Activated CD4-positive, alpha-beta T cell treated with anti-CD3 and anti-CD28 coated beads for 48 hours (primary cell): ENCODE results near the gene LEF1.

Experiments used
- DNase-seq: peaks from one replicate; pipeline ENCODE4 v3.0.0-alpha.2; 2020

The LEF1 gene

DNA sequence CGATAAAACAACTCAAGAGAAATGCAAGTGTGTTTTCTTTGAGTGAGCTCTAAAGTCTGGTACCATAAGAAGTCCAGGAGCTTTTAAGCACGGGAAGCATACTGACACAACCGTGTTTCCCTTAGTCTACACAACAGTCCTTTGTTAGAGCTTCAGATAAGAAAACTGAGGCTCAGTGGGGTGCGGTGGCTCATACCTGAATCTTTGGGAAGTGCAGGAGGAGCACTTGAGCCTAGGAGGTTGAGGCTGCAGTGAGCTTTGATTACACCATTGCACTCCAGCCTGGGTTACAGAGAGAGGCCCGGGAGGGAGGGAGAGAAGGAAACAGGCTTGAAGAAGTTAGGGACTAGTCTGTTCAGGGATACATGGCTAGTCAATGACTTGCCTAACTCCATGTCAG lies 21.9 kb downstream of the LEF1 start:
- DNase-seq: no peak

DNA sequence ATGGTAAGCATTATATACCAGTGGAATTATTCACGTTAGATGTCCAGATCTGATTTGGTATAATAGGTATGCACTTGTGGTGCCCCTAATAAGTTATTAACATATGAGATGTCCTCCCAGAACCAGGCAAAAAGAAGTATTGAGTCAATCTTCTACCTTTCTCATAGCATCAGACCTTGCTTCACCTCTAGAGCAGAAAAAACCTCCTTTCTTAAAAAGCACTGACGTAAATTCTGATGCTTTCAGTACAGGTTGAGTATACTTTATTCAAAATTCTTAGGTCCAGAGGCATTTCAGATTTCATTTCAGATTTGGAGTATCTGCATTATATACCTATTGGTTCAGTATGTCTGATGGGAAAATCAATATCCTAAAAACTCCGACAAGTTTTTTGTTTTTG lies 22.4 kb downstream of the LEF1 start:
- no peak for DNase-seq

DNA sequence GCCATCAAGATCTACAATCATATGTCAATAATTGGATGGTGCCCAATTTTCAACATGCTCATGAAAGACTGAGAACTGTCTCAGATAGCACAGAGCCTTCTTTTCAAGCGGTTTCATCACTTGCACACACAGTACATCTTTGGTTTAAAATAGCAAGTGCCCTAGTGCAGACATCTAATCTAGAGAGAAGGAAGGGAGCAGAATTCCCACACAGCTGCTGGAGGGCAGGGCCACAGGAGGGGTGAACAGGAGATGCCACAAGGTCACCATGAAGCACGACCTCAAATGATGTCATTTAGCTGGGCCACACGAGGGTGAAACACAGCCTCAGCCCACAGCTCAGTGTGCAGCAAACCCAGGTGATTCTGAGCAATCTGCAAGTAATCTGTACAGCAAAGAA lies 24.3 kb downstream of the LEF1 start:
- DNase-seq: peak; percentile 60

DNA sequence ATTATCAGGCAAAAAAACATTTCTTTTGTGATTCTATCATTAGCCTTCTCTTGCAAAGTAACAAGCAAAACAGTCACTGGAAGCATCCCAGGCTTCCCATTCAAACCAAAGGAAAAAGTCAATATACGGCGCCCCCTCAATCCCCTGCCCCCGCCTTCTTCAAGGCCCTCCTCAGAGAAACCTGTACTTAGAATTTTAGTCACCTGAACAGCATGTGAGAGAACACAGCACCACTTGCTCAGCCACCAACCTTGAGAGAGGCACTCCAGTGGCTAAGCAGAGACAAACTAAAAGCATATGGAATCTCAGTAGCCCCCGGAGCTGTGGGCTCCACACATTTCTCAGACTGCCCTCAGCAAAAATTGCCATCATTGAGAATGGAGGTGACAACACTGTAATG lies 25.2 kb downstream of the LEF1 start:
- no peak for DNase-seq

DNA sequence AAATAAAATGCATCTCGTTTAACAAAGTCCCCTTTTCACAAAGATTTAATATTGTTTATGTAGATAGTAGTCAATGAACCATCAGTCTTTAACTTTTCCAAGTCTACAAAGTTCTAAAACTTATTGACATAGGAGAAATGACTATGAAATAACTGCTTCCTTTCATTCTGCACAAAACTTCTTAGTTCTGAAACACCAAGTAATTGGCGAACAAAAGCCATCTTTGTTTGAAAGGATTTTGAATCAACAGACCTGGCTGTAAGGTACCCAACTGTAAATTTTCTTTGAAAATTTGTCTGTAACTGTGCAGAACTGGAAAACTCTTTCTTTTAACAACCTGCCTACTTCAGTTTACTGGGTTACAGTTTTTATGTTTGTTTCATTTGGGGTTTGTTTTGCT lies 25.9 kb downstream of the LEF1 start:
- no peak for DNase-seq

DNA sequence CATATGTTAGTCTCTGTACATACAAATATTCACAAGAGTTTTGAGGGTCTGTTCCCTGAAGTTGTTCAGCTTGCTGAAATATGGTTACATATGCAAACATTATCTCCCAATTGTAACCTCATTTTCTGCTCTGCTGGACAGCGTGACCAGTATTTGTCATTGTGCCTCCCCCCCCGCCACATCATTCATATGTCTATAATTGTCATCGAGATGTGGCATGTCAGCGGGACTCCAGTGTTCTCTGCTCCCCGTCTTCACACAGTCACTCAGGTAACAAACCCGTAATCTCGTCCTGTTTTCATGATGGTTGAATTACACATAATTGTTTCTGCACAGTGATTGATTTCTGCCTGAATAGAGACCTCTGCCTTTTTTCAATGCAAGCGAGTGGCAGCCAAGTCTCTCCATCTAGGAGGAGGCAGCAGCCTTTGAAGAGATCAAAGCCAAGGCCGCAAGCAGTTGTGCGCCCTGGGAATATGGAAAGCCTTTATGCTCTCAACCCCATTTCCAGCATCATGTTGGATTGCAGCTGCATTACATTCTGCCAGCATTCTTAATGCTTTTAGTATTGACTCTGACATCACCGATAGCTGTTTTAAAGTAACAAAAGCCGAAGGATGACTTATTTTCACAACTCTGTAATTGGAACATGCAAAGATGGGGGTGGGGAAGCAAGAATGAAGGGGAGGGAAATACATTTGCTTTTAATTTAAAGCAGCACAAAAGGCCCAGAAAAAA lies 27.4 kb downstream of the LEF1 start:
- peak; percentile 63 for DNase-seq

DNA sequence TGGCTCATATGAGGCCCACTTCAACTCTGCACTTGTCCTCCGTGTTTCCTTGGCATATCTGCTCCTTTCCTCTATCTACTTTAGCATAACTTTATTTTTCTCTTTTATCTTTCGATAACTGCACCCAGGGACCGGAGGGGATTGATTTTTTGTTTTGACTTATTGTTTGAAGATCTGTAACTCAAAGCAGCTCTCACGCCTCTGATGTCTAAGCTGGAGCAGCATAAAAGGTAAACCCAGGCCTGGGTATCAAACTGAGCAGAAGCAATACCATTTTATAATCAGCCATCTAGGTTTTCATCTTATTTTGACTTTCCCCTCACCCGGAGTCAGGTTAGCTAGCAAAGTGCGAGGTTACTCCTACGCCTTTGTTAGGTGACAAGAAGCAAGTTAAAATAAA lies 28.4 kb downstream of the LEF1 start:
- no peak for DNase-seq

DNA sequence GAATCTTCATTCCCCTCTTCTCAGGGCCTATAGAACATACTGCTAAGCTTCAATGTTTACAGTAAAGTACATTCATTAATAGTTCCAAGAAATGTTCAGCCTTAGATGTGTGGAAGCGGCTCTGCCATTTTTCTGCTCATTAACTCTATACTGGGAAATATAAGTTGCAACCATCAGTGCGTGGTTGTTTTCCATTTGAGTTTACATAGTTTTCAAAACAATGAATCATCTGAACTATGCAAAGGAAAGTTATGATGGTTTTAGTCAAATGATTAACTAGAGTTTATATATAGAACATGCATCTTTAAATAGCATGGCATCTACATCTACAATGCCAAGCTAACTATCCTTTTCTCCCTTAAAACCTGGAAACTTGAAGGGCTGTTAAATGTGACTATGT lies 29.6 kb downstream of the LEF1 start:
- no peak for DNase-seq

DNA sequence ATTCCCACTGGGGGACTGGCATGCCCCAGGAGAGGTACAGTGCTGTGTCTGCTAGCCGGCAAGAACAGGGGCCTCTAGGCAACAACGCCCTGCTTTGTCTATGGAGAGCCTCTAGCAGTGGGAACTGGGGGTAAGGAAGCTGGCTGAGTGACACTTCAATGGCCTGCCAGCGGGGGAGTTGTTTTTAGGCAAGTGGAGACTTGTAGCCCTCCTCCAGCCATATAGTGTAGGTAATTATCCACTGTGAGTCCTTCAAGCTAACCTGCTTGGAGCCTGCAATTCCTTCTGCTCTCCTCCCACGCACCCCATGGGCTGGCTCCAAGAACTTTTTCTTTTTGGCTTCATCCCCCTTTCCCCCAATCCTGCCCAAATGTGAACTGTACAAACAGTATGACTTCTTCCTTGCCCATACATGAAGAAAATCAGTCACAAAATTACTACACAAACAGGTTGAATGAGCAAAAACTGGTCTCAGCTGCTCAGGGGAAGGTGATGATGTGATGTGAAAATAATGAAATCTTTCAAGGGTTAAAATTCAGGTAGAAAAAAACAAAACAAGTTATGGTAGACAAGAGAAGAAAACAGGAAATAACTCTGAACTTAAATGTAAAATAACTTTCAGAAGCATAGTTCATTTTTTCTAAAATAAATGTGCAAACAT lies 33.1 kb downstream of the LEF1 start:
- DNase-seq: peak; percentile 42

DNA sequence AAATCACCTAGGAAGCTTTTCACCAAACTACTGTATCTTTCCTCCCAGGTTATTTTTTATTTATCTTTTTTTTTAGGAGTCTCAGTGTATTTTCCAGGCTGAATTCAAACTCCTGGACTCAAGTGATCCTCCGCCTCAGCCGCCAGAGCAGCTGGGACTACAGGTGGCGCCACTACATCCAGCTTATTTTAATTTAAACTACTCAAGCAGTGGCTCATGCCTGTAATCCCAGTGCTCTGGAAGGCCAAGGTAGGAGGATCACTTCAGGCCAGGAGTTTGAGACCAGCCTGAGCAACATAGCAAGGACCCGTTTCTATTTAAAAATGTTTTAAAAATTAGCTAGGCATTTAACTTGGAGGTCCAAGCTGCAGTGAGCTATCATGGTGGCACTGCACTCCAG lies 37.8 kb downstream of the LEF1 start:
- no peak for DNase-seq

DNA sequence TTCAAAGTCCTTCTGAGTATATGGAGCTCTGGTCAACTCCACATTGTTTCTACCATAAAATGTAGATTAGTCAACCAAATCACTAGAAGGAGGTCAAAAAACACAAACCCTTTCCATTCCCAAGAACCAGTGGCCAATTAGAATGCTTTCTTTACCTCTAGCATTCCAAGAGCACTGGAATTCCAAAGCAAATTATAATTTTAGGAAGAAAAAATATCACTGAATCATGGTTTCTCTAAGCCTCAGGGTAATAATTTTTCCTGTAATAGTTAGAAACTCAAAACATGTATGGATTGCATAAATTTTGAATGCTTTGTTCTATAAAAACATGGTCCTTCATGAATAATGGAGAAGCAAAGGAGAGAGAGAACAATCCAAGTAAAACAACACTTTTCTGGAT lies 39.5 kb downstream of the LEF1 start:
- DNase-seq: no peak

DNA sequence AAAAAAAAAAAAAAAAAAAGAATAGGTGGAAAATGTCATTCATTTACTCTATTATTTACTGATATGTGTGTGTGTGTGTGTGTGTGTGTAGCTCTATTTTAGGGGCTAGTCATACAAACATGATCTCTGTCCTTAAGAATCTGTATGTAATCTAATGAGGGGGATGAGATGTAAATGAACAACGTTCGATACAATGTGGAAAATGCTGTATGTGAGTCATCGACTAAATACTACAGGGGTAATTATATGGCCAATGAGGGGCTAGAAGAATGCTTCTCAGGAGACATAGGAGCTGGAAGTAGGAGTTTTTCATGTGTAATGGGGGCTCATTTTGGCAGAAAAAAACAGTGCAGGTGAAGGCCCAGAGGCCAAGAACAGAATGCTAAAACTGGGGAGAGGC lies 41.9 kb downstream of the LEF1 start:
- DNase-seq: no peak

DNA sequence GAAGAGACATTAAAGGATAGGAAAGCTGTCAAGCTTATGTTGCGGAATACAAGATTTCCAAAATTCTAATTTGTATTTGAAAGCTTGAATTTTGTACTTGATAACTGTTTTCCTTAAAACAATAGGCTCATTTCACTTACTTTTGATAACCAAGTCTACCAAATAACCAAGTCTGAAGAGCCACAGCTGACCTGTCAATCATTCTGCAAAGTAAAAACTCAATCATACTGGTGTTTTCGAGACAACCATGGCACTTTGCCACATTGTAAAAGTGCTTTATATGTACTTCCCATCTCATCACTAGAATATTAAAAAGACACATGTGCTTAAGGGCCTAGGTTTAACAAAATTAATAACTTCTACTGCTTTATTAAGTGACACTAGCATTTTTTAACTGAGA lies 47.9 kb downstream of the LEF1 start:
- DNase-seq: no peak

DNA sequence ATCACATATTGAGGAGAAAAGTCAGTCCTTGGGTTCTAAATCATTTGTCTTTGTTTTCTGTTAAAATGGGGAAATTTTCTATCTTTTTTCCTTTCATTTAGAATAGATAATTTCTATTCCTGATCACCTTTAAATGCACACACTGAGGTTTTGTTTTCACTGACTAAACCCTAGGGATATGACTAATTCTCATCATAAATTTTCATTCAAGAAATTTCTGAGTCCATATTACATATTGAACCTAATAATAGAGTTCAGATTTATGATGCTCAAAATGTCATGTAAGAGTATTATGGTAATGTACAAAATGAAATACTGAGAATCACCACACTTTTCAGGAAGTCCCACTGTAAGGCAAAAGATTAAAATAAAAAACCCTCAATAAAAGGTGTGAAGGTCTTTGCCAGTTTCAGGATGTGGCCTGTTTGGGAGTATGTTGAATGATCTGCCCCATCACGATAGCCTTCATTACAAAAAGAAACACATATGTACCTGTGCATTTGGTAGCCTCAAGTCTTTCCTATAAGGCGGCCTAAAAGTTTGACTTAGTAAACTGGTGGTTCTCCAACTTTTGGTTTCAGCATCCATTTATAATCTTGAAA lies 49.4 kb downstream of the LEF1 start:
- DNase-seq: no peak

DNA sequence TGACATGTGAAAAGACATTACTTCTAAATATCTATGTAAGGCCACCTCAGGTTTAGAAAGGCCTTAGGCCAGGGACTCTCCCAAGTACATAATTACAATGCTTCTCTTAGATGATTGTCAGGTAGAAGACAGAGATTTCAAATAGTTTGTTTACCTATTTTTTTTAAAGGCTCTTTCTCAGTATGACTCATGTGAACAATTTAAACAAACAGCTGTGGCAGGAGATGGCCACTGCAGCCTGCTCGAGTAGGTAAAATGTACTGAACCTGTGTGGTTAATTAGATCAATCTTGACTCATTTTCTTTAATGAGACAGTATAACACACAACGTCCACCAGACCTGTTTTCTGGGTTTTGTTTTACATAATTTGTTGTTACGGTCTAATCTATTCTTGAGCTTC lies 50.2 kb downstream of the LEF1 start:
- DNase-seq: no peak

DNA sequence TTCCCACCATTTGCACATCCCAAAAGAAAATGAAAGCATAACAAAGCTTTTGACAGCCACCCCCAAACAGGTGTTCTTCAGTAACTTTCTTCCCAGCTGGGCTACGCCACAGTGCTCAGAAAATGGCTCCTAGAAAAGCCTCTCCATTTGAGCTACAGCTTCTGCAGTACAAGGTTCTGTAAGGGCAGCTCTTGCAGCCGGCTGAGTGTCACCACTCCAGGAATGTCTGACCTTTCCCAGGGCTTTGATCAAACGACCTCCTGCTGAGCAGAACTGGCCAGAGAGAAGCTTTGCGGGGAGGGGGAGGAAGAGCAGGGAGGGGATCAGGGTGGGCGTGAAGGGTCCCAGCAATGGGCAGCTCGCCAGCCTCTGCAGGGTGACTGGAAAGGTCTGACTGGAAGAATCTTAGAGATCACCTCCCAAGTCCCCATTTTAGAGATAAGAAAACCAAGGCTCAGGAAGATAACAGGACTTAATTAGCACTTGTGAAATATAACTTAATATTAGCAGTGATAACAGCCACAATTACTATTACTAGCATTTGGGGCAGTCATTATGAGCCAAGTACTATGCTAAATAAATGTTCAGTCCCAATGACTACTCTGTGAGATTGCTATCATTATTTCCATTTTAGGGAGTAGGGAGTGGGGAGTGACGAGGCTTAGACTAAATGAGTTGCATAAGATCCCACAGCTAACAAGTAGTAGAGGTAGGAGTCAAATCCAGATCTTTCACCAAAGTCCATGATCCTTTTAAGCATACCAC lies 51.1 kb downstream of the LEF1 start:
- DNase-seq: no peak

DNA sequence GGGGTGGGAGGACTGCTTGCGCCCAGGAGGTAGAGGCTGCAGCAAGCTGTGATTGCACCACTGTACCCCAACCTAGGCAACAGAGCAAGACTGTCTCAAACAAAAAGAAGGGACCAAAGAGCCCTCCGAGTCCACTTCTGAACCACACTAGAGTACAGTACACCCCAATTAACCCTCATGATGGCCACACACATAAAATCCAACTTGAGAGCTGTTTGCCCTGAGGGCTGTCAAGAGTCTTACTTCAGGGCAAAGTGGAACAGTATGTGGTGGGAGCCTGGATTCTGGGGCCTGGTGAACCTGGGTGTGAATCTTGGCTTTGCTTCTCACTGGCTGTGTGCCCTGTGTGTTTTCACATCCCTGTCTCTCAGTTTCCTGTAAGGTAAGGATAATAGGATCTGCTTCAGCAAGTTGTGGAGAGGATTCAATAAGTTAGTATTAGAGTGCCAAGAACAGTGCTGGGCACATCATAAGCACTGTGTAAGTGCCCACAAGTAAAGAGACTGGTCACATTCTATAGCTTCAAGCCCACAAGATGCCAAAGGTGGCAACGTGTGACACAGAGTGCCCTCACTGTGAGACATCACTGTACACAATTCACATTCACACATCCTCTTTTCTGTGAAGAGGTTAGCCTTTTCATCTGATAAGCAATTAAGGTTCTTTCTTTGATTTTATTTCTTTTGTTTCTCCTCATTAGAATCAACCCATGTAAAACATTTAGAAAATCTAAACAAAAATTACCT lies 52.1 kb downstream of the LEF1 start:
- peak; percentile 59 for DNase-seq

DNA sequence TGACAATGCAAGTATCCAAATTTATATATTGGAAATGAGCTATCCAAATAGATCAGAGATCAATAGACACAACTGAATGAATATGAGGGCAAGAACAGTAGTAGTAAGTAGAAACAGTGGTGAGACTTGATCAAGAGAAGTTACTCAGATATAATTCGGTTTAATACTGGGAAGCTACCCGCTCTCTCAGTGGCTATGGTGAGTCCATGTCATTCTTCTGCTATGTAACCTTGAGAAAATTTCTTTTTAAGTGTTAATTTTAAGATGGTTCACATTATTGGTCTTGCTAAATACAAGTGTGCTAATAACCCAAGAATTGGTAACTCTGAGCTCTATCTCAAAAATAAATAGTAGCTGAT lies 53.6 kb downstream of the LEF1 start:
- DNase-seq: no peak

DNA sequence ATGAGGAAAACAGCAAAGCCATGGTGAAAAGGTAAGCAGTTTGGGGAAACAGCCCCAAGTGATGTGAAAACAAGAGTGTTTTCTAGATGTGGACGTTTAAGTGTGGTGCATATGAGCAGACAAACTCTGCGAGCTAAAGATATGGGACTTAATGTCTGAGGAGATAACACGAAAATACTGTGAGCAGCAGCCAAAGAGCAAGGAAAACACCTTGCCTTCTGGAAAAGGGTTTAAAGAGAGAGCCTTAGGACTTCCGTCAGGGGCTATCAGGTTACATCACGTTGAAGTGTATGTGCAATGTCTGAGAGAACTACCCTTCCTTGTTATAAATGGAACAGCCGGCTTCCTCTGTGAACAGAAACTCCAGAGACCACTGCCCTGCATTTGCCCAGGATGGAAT lies 54.2 kb downstream of the LEF1 start:
- DNase-seq: no peak

DNA sequence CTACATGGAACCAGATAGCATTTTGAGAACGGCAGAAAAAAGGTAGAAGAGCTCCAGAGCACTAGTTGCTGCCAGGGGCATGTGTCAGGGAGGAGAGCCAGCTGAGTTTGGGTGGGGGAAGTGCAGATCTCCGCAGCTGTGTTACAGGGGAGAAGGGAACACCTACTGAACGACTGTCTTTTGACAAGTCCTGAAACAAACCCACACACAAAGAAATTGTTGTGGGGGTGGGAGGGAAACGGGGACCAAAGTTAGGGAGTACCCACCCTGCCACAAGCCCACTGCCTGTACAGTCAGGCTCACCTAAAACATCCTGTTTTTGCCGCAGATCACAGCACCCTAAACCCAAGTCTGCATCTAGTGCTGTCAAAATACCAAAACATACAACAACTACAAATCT lies 55.5 kb downstream of the LEF1 start:
- peak; percentile 38 for DNase-seq

DNA sequence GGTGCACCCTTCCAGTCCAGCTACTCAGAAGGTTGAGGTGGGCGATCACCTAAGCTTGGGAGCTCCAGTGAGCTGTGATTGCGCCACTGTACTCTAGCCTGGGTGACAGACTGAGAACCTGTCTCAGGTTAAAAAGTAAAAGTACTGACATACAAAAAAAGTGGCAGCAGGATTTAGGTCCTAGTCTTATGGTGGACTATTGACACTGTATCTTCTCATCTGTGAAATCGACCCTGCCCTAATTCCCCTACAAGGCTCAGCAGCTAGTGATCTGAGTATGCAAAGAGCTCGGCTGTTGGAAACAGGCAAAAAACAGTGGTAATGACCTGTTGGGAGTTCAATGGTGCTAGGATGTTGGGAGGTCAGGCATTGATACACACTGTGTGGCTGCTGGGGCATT lies 57.0 kb downstream of the LEF1 start:
- DNase-seq: no peak

DNA sequence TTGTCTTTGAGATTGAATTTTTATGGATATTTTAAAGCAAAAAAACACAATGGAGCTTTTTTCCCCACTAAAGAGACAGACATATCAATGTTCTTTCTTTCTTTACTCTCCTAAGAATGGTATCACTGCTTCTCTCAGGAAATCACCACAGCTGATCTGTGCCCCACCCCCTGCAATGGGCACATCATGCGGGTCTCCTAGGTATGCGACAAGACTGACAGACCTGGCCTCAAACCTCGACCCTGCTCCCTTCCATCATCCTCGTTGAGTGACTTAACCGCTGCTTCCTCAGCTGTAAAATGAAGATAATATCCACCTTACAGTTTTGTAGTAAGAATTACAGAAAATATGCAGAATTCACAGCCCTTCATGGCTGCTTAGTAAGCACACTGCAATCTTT lies 58.3 kb downstream of the LEF1 start:
- no peak for DNase-seq

DNA sequence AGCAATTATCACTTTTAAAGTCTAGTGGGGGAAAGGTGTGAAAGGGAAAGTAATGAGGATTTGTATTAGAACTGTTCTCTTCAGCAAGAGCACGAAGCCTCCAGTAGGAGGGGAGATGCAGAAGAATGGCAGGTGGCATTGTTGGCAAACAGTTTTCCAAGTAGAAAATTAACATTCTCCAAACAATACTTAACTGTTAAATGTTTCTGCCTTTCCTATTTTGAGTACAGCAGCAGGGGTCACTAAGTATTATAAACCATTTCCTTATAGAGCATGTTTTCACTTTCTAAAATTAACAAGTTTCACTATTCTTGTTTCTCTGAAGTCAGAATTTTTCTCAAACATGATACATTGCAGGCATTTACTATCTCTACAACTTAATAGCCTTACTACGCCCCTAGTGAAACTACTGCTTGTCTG lies 58.7 kb downstream of the LEF1 start:
- no peak for DNase-seq
